Coronary artery (tissue), 2 donors: ENCODE measurements around the gene CDT1.

Experiments used
- DNase-seq: peaks from one replicate; pipeline ENCODE4 v3.0.0-alpha.2; 2017; ENCODE audit warnings: low spot score
- H3K27ac ChIP-seq, 2 donors: fragments of 200-600 bp; sonication (generic); one replicate each; pipeline ENCODE4 v1.5.1; 2016 to 2019
- H3K4me3 ChIP-seq: fragments of 200-600 bp; sonication (generic); 2 replicates; pipeline ENCODE4 v1.5.1; 2016; ENCODE audit warnings: mild to moderate bottlenecking, moderate library complexity
- TF ChIP-seq, protein P1 (sequence below): fragments of 200-600 bp; sonication (generic); IDR thresholded peaks from one replicate; pipeline ENCODE4 v1.5.1; 2019; ENCODE audit warnings: antibody characterized with exemption

The CDT1 gene

DNA sequence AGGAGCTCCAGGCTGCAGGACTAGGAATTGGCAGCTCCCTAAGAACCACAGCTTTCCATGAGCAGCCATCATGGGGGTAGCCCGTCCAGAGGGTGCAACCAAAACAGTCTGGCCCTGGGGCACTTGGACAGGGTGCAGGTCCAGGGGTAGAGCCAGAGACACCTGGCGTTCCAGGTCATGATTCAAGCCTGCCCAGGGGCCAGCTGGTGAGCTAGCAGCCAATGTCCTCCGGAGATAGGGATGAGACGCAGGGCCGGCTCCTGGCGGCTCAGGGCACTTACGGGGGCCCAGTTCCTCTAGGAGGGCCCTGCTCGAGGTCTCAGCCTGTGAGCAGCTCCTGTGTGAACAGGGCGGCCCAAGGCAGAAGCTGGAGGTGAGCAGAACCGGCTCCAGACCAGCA is 40.6 kb upstream of the CDT1 start:
- no peak for DNase-seq
- H3K4me3 ChIP-seq = no peak overlapping the region
- TF ChIP-seq, protein P1, sequence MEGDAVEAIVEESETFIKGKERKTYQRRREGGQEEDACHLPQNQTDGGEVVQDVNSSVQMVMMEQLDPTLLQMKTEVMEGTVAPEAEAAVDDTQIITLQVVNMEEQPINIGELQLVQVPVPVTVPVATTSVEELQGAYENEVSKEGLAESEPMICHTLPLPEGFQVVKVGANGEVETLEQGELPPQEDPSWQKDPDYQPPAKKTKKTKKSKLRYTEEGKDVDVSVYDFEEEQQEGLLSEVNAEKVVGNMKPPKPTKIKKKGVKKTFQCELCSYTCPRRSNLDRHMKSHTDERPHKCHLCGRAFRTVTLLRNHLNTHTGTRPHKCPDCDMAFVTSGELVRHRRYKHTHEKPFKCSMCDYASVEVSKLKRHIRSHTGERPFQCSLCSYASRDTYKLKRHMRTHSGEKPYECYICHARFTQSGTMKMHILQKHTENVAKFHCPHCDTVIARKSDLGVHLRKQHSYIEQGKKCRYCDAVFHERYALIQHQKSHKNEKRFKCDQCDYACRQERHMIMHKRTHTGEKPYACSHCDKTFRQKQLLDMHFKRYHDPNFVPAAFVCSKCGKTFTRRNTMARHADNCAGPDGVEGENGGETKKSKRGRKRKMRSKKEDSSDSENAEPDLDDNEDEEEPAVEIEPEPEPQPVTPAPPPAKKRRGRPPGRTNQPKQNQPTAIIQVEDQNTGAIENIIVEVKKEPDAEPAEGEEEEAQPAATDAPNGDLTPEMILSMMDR = no peak
- no peak overlapping the region for H3K27ac ChIP-seq

DNA sequence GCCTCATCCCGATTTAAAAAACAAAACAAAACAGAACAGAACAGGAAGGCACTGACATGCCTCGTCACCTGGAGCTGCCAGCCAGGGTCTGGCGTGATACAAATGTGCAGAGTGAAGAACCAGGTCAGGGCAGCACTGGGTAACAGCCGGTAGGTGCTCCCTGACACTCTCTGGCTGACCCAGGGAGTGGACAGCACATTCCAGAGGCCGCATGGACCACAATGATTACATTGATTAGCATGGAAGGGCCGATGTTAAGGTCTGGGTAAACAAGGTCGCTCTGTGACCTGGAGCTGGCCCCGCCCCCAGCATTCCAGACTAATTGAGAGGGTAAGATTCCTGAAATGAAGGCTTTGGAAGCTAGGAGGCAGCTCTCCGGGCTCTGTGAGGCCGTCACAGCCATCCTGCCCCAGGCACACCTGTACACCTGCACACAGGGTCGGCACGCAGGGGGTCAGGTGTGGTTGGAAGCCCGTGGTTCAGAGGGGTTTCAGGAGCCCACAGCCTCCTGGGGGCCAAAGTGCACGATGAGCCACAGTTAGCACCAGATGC is 40.0 kb upstream of the CDT1 start:
- H3K27ac ChIP-seq = no peak overlapping the region

DNA sequence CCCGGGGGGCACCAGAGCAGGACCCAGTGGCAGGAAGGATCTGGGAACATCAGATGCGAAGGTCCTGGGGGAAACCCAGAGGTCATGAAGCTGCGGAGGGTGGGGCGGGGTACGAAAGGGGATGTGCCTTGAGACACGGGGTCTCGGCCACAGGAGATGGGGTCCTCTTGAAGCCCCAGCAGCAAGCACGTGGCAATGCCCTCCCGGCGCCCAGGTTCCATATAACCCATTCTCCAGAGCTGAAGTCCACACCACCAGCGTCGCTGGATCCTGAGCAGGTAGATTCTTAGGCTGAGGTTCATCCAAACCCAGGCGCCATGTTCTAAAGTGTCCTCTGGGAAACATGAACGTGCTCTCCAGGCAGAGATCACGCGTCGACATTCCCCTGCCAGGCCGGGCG is 39.5 kb upstream of the CDT1 start:
- Histone ChIP-seq H3K27ac (no peak overlapping the region), H3K4me3 (no peak overlapping the region)
- TF ChIP-seq, protein P1 = no peak
- DNase-seq = no peak

More for the DNA sequence above, 40.0 kb upstream of the CDT1 start:
- DNase-seq = no peak
- H3K4me3 ChIP-seq = no peak overlapping the region
- TF ChIP-seq, protein P1 = no peak

DNA sequence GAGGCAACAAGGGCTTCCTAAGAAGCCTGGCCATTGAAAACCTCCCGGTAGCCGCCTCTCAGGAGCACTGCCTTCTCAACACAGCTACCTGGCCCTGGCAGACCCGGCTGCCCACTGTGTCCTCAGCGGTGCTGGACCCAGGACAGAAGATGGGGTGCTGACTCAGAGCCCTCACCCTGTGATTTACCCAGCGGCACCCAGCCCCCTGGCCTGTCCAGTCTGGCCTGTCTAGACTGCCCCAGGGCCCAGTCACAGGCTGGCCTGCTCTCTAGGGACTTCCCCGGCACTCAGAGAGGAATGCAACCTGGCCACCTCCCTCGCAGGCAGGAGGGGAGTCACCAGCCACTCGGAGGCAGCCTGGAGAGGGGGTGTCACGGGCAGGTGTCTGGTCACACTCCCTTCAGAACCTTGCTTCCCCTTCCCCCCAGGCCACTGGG is 38.7 kb upstream of the CDT1 start:
- TF ChIP-seq, protein P1 = no peak
- Histone ChIP-seq H3K4me3 (no peak overlapping the region), H3K27ac (no peak overlapping the region)
- DNase-seq = no peak

DNA sequence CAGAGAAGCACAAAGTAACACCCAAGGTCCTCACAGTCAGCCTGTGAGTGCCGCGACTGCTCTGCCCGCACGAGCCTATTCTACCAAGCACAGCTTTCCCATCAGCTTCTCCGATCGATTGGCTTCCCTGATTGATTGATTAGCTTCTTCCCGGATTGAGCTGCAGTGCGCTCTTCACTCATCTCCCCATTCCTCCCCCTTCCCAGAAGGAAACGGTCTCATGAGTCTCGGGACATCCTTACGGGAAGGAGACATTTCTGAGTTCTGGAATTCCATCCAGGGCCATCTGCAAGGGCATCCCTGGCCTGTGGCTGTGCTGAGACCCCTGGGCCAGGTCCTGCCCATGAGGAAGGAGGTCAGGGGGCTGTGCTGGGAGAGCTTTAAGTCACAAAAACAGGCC is 36.6 kb upstream of the CDT1 start:
- Histone ChIP-seq H3K27ac (peak overlapping the region in 1 of 2 donors; percentile 72), H3K4me3 (no peak overlapping the region)
- no peak for DNase-seq
- TF ChIP-seq, protein P1 = no peak

DNA sequence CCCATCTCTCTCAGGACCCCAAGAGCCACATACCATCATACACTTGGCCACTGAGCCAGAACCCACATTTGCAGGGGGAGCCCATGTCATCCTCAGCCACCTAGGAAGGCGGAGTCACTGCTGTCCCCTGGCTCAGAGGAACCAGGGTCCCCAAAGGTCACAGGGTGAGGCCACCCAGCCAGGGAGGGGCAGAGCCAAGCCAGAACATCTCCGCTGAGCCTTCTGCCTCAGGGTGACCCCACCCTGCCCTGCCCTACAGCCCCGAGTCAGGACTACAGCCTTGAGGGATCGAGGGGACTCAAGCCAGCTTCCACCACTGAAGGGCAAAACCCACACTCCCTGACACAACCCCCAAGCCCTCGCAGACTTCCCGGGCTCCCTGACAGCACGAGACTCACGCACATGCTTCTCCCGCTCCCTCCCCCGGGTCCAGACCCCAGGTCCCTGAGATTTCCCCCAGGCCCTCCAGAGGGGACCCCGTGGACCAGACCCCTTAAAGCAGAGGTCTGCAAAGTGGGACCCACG is 36.0 kb upstream of the CDT1 start:
- TF ChIP-seq, protein P1 = no peak
- Histone ChIP-seq H3K4me3 (peak overlapping the region; percentile 55), H3K27ac (peak overlapping the region in 1 of 2 donors; percentile 72)
- DNase-seq = no peak

DNA sequence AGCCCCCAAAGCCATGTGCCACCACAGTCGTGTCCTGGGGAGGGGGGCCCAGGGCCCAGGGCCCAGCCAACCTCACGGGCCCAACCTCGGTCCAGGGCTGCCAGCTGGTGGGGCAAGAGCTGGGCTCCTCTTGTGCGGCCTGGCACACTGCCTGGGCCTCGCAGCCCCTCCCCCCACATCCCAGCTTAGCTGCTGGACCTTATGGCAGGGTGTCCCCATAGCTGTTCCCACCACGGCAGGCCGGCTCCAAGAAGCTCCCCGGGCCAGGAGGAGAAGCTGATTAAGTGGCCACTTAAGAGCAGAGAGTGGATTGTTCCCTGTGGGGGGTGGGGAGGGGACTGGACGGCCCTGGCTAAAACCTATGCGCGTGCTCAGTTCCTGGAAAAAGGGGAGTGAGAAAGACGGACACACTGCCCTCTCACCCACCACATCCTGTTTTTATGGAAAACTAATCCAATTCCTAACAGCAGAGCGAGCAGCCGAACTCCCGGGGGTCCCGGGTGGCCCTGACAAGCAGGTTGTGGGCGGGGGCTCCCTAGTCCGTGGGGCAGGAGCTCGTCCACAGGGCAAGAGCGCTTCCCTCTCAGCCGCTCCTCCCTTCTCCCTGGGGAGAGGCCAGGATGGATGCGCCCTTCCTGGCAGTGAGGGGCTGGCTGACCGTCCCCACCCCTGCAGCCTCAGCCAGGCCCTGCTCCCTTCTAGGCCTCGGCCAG is 35.4 kb upstream of the CDT1 start:
- Histone ChIP-seq H3K27ac (peak overlapping the region in 1 of 2 donors; percentile 72), H3K4me3 (peak overlapping the region; percentile 55)
- no peak for DNase-seq
- TF ChIP-seq, protein P1 = no peak
